Naive B cell (primary cell): Measurements from ENCODE around the gene ALKBH5. TPM values are rescaled to one million over a fixed set of nuclear protein-coding genes. Genes with fewer than 3 reads are reported as not detected.

Experiments used
- ATAC-seq, 2 donors: fragments of 150-1000 bp; cut with Tn5 transposase; 2 replicates each; pipeline ENCODE4 v1.10.0; 2021; ENCODE audit warnings: low read depth in 2 of 2, mild to moderate bottlenecking in 2 of 2, moderate library complexity in 2 of 2
- DNase-seq: peaks from one replicate; pipeline ENCODE4 v3.0.0; 2022
- H3K27ac Mint-ChIP-seq, 6 donors: one replicate each; pipeline ENCODE4 v1.8.0; 2020 to 2022; ENCODE audit warnings: mild to moderate bottlenecking in 6 of 6, mixed read lengths in 6 of 6, moderate library complexity in 5 of 6, inconsistent platforms in 2 of 6
- H3K27me3 Mint-ChIP-seq, 3 donors: one replicate each; pipeline ENCODE4 v1.8.0; 2021 to 2022; ENCODE audit warnings: mixed read lengths in 3 of 3, mild to moderate bottlenecking in 1 of 3
- H3K36me3 Mint-ChIP-seq, 2 donors: one replicate each; pipeline ENCODE4 v1.8.0; 2020 to 2022; ENCODE audit warnings: mixed read lengths in 2 of 2, inconsistent platforms in 1 of 2, mild to moderate bottlenecking in 1 of 2
- H3K4me1 Mint-ChIP-seq, 3 donors: one replicate each; pipeline ENCODE4 v1.8.0; 2020 to 2022; ENCODE audit warnings: mixed read lengths in 3 of 3, inconsistent platforms in 1 of 3, mild to moderate bottlenecking in 1 of 3, moderate library complexity in 1 of 3
- H3K4me3 Mint-ChIP-seq, 8 donors: one replicate each; pipeline ENCODE4 v1.8.0; 2020 to 2022; ENCODE audit warnings: mild to moderate bottlenecking in 8 of 8, mixed read lengths in 8 of 8, moderate library complexity in 8 of 8, inconsistent platforms in 2 of 8
- H3K9me3 Mint-ChIP-seq, 7 donors: one replicate each; pipeline ENCODE4 v1.8.0; 2020 to 2022; ENCODE audit warnings: mixed read lengths in 7 of 7, mild to moderate bottlenecking in 5 of 7, inconsistent platforms in 2 of 7, moderate library complexity in 1 of 7
- polyA plus RNA-seq, 6 donors: library from polyadenylated mRNA; unstranded; fragments of 300-500 nt; fragmentation: Illumina TruSeq; gene quantifications; one replicate each; pipeline ENCODE4 v1.2.3, GENCODE V29; 2021; ENCODE audit warnings: low read depth in 6 of 6

ALKBH5 gene
- polyA plus RNA-seq, 6 donors from 2014 or later, result 124 to 169 (median 146) TPM

DNA sequence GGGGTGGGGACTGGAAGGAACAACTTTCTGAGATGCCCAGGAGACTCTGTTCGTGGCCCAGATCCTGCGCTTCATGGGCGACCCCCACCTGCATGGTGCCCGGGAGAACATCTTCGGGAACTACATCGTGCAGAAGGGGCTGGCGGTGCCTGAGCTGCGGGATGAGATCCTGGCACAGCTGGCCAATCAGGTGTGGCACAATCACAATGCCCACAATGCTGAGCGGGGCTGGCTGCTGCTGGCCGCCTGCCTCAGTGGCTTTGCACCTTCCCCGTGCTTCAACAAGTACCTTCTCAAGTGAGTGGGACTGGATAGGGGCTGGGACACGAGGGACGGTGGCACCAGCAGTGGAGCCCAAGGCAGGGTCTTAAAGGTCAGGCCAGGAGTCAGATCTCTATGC, 37.8 kb upstream of the ALKBH5 start:
- Mint-ChIP-seq H3K4me3 (no peak overlapping the region), H3K27ac (no peak overlapping the region), H3K27me3 (peaks cover 0 to 15% (median 5%) of the 10 kb centered on the region in 3 donors), H3K4me1 (peaks cover 5 to 6% (median 6%) of the 10 kb centered on the region in 3 donors), H3K9me3 (no peaks in the 10 kb centered on the region), H3K36me3 (no peaks in the 10 kb centered on the region)
- no peak for ATAC-seq
- DNase-seq, result no peak

DNA sequence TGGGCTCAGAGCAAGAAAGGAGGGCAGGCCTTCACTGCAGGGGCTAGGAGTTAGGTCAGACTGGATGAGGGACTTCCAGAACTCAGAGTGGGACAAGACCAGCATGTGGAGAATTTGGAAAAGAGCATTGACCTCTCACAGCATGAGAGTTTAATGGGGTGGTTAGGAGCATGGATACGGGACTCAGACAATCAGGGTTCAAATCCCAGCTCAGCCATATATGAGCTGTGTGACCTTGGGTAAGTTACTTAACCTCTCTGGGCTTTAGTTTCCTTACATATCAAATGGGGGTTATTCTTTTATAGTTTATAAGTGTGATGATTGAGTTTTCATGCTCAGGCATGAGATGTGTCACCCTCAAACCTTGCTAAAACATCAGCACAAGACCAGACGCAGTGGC, 37.4 kb upstream of the ALKBH5 start:
- no peak overlapping the region for H3K27ac Mint-ChIP-seq
- DNase-seq, result no peak
- peaks cover 0 to 15% (median 2%) of the 10 kb centered on the region in 3 donors for H3K27me3 Mint-ChIP-seq
- ATAC-seq, result no peak
- peak overlapping the region in 1 of 8 donors; percentile 9 for H3K4me3 Mint-ChIP-seq
- H3K36me3 Mint-ChIP-seq, result no peaks in the 10 kb centered on the region
- H3K4me1 Mint-ChIP-seq, result peaks cover 1 to 2% (median 1%) of the 10 kb centered on the region in 3 donors
- no peaks in the 10 kb centered on the region for H3K9me3 Mint-ChIP-seq

DNA sequence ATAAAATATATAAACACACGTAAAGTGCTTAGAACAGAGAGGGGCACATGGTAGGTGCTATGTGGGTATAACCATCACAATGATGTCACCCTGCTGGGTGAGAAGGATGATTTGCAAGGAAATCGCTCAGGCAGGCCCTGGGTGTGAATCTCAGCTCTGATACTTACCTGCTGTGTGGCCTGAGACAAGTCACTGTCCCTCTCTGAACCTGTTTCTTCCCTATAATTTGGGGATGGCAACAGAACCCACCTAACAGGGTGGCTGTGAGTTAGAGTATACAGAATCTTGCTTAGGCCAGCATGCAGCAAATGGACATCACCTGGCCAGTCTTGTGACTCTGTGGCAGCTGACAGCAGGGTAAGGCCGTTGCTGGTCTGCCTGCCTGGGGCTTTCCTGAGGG, 36.6 kb upstream of the ALKBH5 start:
- Mint-ChIP-seq H3K9me3 (no peaks in the 10 kb centered on the region), H3K36me3 (no peaks in the 10 kb centered on the region), H3K27me3 (peaks cover 0 to 15% (median 0%) of the 10 kb centered on the region in 3 donors), H3K4me3 (no peak overlapping the region), H3K4me1 (no peaks in the 10 kb centered on the region), H3K27ac (no peak overlapping the region)
- no peak for ATAC-seq
- no peak for DNase-seq

DNA sequence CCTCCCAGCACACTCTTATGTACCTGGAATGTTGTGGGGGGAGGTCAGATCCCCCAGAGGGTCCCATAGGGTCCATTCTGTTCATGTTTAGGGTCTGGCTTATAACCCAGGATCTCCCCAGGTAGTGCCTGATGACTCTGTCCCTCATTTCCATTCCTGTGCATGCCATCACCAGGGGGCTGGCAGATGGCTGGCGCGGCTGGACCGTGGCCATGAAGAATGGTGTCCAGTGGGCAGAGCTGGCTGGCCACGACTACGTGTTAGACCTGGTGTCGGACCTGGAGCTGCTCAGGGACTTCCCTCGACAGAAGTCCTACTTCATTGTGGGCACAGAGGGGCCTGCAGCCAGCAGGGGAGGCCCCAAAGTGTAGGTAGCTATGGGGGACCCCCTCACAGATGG, 35.0 kb upstream of the ALKBH5 start:
- Mint-ChIP-seq H3K36me3 (no peaks in the 10 kb centered on the region), H3K27ac (no peak overlapping the region), H3K27me3 (peaks cover 0 to 6% (median 0%) of the 10 kb centered on the region in 3 donors), H3K4me1 (peaks cover 7 to 14% (median 11%) of the 10 kb centered on the region in 3 donors), H3K9me3 (no peaks in the 10 kb centered on the region), H3K4me3 (no peak overlapping the region)
- DNase-seq (no peak), ATAC-seq (no peak)

DNA sequence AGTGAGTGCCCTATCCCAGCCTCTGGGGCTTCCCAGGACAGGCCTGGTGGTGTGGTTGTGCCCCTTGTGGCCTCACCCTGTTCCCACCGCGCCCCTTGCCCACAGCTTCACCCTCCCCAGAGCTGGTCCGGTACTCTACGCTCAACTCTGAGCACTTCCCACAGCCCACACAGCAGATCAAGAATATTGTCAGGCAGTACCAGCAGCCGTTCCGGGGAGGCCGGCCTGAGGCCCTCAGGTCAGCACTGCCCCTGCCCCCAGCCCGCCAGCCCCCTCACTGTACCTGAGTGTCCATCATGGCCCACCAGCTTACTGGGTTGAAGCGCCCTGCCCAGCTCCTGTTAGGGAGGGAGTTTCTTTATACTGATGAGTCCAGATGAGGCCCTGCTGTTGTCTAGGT, 32.3 kb upstream of the ALKBH5 start:
- Mint-ChIP-seq H3K27ac (no peak overlapping the region), H3K9me3 (no peaks in the 10 kb centered on the region), H3K4me1 (peaks cover 10 to 28% (median 23%) of the 10 kb centered on the region in 3 donors), H3K27me3 (peaks cover 0 to 6% (median 0%) of the 10 kb centered on the region in 3 donors), H3K4me3 (peak overlapping the region in 2 of 8 donors; percentile 9 to 45), H3K36me3 (no peaks in the 10 kb centered on the region)
- ATAC-seq (no peak), DNase-seq (no peak)

DNA sequence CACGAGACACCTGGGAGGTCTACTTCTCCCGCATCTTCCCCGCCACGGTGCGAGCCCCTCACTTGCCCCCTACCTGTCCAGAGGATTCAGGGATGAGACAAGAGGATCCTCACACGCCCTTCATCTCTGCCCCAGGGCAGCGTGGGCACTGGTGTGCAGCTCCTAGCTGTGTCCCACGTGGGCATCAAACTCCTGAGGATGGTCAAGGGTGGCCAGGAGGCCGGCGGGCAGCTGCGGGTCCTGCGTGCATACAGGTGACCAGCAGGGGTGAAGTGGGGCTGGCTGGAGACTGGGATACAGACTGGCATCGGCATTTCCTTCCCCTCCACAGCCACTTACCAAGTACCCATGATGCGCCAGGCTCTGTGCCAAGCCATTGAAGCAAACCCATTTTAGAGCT, 28.4 kb upstream of the ALKBH5 start:
- no peak for ATAC-seq
- DNase-seq, result no peak
- H3K27me3 Mint-ChIP-seq, result no peaks in the 10 kb centered on the region

DNA sequence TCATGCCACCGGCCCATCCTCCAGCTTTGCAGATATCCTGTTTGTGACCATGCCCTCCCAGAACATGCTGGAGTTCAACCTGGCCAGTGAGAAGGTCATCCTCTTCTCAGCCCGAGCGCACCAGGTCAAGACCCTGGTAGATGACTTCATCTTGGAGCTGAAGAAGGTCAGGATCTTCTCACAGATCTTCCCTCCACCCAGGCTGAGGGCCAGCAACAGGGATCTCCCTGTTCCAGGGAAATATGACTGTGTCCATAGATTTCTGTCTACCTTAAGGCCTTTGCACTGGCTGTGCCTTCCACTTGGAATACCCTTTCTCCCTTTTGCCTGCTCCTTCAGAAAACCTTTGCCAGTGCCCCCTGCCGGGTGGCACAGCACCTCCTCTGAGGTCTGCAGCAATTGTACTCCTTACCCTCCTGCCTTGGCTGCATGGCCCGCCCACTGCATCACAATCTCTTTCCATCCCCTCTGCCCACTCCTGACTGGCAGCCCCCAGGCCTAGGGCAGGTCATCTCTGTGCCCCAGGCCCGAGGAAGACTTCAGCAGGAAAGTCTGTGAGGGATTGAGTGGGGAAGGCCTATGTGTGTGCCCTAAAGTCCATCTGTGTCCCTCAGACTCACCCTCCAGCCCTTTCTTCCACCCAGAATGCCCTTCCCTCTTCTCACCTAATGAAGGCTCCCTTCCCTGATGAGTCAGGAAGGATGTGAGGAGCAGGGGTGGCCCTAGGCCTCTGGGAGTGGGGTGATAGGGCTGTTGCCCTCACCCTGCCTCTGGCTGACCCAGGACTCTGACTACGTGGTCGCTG, 27.3 kb upstream of the ALKBH5 start:
- H3K4me3 Mint-ChIP-seq, result peak overlapping the region in 1 of 8 donors; percentile 31
- H3K27me3 Mint-ChIP-seq, result peaks cover 0 to 3% (median 0%) of the 10 kb centered on the region in 3 donors
- H3K9me3 Mint-ChIP-seq, result no peaks in the 10 kb centered on the region
- peak overlapping the region in 3 of 6 donors; percentile 74 to 90 (median 78) for H3K27ac Mint-ChIP-seq
- ATAC-seq (no peak), DNase-seq (no peak)
- H3K4me1 Mint-ChIP-seq, result peaks cover 21 to 45% (median 34%) of the 10 kb centered on the region in 3 donors
- no peaks in the 10 kb centered on the region for H3K36me3 Mint-ChIP-seq

More for the DNA sequence above, 28.4 kb upstream of the ALKBH5 start:
- no peaks in the 10 kb centered on the region for H3K36me3 Mint-ChIP-seq
- peaks cover 21 to 45% (median 34%) of the 10 kb centered on the region in 3 donors for H3K4me1 Mint-ChIP-seq
- H3K27ac Mint-ChIP-seq, result no peak overlapping the region
- no peaks in the 10 kb centered on the region for H3K9me3 Mint-ChIP-seq
- H3K4me3 Mint-ChIP-seq, result peak overlapping the region in 1 of 8 donors; percentile 78

DNA sequence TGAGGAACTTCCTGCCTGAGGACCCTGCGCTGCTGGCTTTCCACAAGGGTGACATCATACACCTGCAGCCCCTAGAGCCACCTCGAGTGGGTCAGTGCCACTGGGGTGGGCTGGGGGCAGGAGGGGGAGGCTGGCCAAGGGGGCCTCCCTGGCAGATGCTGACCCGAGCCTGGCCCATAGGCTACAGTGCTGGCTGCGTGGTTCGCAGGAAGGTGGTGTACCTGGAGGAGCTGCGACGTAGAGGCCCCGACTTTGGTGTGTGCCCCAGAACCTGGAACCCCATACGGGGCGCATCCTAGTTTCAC, 26.7 kb upstream of the ALKBH5 start:
- H3K36me3 Mint-ChIP-seq, result no peaks in the 10 kb centered on the region
- no peak overlapping the region for H3K27ac Mint-ChIP-seq
- H3K4me1 Mint-ChIP-seq, result peaks cover 21 to 45% (median 34%) of the 10 kb centered on the region in 3 donors
- DNase-seq, result no peak
- H3K27me3 Mint-ChIP-seq, result peaks cover 0 to 8% (median 0%) of the 10 kb centered on the region in 3 donors
- no peak for ATAC-seq
- peak overlapping the region in 1 of 8 donors; percentile 61 for H3K4me3 Mint-ChIP-seq
- no peaks in the 10 kb centered on the region for H3K9me3 Mint-ChIP-seq

DNA sequence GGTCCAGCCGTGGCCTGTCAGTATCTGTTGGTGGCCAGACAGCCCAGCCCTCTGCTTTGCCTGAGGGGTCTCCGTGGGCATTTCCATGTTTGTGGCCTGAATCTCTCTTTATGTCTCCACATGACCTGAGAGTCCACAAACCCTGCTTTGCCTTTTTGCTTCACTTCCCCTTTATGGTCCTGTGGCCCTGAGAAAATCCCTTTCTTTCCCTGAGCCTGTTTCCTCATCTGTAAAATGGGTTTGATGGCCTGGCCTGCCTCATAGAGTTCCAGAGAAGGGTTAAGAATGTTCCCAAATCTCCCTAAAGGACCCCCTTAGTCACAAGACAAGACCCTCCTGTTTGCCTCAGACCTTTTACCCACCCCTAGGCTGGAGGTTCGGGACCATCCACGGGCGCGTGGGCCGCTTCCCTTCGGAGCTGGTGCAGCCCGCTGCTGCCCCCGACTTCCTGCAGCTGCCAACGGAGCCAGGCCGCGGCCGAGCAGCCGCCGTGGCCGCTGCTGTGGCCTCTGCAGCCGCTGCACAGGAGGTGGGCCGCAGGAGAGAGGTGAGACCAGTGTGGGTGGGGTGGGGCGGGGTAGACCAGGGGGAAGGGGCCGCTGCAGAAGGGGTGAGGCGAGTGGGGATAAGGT, 26.2 kb upstream of the ALKBH5 start:
- H3K4me1 Mint-ChIP-seq, result peaks cover 20 to 42% (median 33%) of the 10 kb centered on the region in 3 donors
- H3K4me3 Mint-ChIP-seq, result peak overlapping the region in 6 of 8 donors; percentile 20 to 95 (median 86)
- no peaks in the 10 kb centered on the region for H3K36me3 Mint-ChIP-seq
- no peak for ATAC-seq
- H3K9me3 Mint-ChIP-seq, result no peaks in the 10 kb centered on the region
- H3K27me3 Mint-ChIP-seq, result peaks cover 0 to 8% (median 0%) of the 10 kb centered on the region in 3 donors
- no peak for DNase-seq
- H3K27ac Mint-ChIP-seq, result peak overlapping the region; percentile 22 to 96 (median 84)

DNA sequence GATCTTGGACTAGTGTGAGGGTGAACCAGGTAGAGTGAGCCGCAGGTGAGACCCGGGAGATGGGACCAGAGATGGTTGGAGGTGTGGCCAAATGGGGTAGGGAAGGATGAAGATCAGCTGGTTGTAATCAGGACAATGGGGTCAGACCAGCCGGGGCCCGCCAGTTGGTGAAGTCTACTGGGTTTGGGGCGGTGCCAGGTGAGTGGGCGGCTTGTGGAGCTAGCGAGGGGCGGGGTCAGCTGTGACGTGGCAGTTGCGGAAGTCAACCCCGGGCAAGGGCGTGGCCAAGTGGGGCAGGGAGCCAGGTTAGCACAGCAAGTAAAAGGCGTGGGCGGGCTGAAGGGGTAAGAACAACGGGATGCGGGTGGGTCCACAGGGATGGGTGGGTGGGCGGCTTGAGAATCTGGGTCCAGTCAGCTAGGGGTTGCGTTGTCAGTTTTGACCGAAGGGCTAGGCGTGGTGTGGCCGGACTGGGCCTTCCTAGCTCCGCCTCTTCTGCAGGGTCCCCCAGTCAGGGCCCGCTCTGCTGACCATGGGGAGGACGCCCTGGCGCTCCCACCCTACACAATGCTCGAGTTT, 25.5 kb upstream of the ALKBH5 start:
- Mint-ChIP-seq H3K4me3 (peak overlapping the region; percentile 76 to 95 (median 88)), H3K9me3 (no peaks in the 10 kb centered on the region)
- peak; percentile 87 to 92 for ATAC-seq

DNA sequence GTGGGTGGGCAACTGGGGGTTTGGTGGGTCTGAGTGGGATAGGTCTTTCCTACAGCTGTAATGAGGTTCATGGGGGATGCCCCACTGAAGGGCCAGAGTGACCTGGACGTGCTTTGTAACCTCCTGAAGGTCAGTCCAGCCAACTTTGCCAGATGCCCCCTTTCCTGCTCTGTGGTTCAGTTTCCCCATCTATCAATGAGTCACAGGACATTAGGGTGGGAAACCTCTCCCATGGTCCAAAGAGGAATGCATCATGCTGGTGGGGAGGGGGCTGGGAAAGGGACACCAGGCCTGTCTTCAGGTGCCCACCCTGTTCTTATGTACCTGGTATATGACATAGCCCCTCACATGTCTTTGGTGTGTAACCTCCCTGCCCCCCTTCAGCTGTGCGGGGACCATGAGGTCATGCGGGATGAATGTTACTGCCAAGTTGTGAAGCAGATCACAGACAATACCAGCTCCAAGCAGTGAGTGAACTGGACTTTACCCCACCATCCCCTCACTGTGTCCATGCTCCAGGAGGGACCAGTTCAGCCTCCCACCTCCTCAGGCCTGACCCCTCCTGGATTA, 24.0 kb upstream of the ALKBH5 start:
- DNase-seq (no peak), ATAC-seq (no peak)
- Mint-ChIP-seq H3K4me1 (peaks cover 10 to 20% (median 12%) of the 10 kb centered on the region in 3 donors), H3K36me3 (no peaks in the 10 kb centered on the region), H3K27me3 (peaks cover 0 to 8% (median 0%) of the 10 kb centered on the region in 3 donors), H3K9me3 (no peaks in the 10 kb centered on the region), H3K4me3 (peak overlapping the region; percentile 8 to 93 (median 85)), H3K27ac (peak overlapping the region in 3 of 6 donors; percentile 32 to 88 (median 64))

More for the DNA sequence above, 25.5 kb upstream of the ALKBH5 start:
- Mint-ChIP-seq H3K27me3 (peaks cover 0 to 8% (median 0%) of the 10 kb centered on the region in 3 donors), H3K4me1 (peaks cover 16 to 36% (median 27%) of the 10 kb centered on the region in 3 donors), H3K27ac (peak overlapping the region; percentile 81 to 98 (median 96)), H3K36me3 (no peaks in the 10 kb centered on the region)
- DNase-seq, result peak; percentile 92

DNA sequence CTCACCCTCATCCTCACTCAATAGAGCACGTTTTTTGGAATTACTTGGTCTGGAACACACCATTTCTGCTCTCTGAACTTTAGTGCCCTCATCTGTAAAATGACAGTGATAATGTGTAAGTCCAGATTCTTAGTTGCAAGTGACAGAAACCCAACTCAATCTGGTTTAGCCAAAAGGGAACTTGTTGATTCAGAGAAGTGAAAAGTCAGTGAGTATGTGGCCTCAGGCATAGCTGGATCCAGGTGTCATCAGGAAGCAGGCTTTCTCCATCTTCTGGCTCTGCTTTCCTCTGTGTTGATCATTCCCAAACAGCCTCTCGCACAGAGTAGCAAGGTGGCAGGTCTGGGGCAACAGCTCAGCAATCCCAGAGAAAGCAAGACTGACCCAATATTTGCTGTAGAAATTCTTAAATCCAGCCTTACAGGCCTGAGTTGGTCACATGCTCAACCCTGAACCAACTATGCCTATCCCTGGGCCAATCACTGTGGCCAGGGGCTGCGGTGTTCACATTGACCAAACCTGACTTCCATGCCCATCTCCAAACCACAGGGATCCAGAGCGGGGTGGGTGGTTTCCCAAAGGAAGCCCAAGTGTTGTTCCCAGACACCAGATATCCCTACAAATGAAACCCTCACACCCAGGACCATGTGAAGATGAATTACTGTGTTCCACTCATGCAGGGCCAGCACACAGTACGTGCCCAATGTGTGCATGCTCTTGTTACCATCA, 23.3 kb upstream of the ALKBH5 start:
- Mint-ChIP-seq H3K27me3 (peaks cover 0 to 8% (median 0%) of the 10 kb centered on the region in 3 donors), H3K9me3 (no peaks in the 10 kb centered on the region), H3K4me1 (peaks cover 10 to 17% (median 11%) of the 10 kb centered on the region in 3 donors), H3K4me3 (peak overlapping the region in 4 of 8 donors; percentile 52 to 86 (median 66)), H3K36me3 (no peaks in the 10 kb centered on the region), H3K27ac (peak overlapping the region in 3 of 6 donors; percentile 32 to 76 (median 64))
- ATAC-seq, result no peak
- no peak for DNase-seq
